Nephron progenitor cell (in vitro differentiated cells): ENCODE data around the gene NPPA.

Source experiments
- DNase-seq: peaks from one replicate; pipeline ENCODE4 v3.0.0; 2021
- H3K27ac Mint-ChIP-seq: 2 replicates; pipeline ENCODE4 v1.8.0; 2021; ENCODE audit warnings: mild to moderate bottlenecking, moderate library complexity, mixed read lengths
- H3K27me3 Mint-ChIP-seq: 2 replicates; pipeline ENCODE4 v1.8.0; 2021; ENCODE audit warnings: mild to moderate bottlenecking, low read depth, mixed read lengths; ENCODE audit not compliant: poor library complexity
- H3K36me3 Mint-ChIP-seq: 2 replicates; pipeline ENCODE4 v1.8.0; 2021; ENCODE audit warnings: low read depth, mixed read lengths
- H3K4me1 Mint-ChIP-seq: 2 replicates; pipeline ENCODE4 v1.8.0; 2021; ENCODE audit warnings: mixed read lengths
- H3K4me3 Mint-ChIP-seq: 2 replicates; pipeline ENCODE4 v1.8.0; 2021; ENCODE audit warnings: mild to moderate bottlenecking, moderate library complexity, mixed read lengths
- H3K9me3 Mint-ChIP-seq: 2 replicates; pipeline ENCODE4 v1.8.0; 2021; ENCODE audit warnings: mild to moderate bottlenecking, moderate library complexity, mixed read lengths
- TF ChIP-seq, protein P1 (sequence below): fragments of 200-600 bp; sonication (generic); IDR thresholded peaks from 2 replicates; pipeline ENCODE4 v1.5.0; 2021; ENCODE audit warnings: antibody characterized with exemption

The NPPA gene

DNA sequence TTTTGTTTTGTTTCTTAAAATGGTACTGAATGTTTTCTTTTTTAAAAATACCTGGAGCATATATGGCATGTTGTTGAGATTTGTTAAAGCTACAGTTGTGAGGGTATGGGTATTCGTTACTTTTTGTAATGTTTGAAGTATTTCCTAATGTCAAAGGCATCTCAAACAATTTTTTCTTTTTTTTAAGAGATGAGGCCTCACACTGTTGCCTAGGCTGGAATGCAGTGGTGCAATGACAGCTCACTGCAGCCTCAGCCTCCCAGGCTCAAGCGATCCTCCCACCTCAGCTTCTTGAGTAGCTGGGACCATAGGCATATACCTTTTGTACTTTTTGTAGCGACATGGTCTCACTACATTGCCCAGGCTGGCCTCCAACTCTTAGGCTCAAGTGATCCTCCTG, 25.5 kb downstream of the NPPA start:
- H3K27me3 Mint-ChIP-seq, result no peaks in the 10 kb centered on the region
- H3K9me3 Mint-ChIP-seq, result no peaks in the 10 kb centered on the region
- TF ChIP-seq, protein P1, sequence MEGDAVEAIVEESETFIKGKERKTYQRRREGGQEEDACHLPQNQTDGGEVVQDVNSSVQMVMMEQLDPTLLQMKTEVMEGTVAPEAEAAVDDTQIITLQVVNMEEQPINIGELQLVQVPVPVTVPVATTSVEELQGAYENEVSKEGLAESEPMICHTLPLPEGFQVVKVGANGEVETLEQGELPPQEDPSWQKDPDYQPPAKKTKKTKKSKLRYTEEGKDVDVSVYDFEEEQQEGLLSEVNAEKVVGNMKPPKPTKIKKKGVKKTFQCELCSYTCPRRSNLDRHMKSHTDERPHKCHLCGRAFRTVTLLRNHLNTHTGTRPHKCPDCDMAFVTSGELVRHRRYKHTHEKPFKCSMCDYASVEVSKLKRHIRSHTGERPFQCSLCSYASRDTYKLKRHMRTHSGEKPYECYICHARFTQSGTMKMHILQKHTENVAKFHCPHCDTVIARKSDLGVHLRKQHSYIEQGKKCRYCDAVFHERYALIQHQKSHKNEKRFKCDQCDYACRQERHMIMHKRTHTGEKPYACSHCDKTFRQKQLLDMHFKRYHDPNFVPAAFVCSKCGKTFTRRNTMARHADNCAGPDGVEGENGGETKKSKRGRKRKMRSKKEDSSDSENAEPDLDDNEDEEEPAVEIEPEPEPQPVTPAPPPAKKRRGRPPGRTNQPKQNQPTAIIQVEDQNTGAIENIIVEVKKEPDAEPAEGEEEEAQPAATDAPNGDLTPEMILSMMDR, result no peak
- H3K36me3 Mint-ChIP-seq, result peaks cover 46% of the 10 kb centered on the region
- no peak for DNase-seq
- H3K4me1 Mint-ChIP-seq, result no peaks in the 10 kb centered on the region
- no peak overlapping the region for H3K27ac Mint-ChIP-seq
- H3K4me3 Mint-ChIP-seq, result no peak overlapping the region

DNA sequence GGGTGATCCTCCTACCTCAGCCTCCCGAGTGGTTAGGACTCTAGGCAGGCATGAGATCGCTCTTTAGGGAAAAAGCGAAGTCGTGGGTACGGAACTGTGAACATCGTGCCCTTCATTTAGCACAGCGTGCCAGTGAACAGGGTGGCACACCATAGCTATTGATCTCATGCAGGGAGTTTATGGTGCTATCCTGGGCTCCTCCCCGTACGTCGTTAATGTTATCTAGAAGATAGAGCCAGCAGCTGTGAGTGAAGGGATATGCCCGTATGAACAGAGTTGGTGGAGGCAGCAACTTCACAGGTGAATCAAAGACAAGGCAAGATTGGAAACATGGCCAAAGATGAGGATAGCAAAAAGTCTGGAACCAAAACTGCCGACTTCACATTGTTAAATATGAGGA, 30.4 kb downstream of the NPPA start:
- Mint-ChIP-seq H3K4me3 (no peak overlapping the region), H3K36me3 (peaks cover 55% of the 10 kb centered on the region), H3K4me1 (no peaks in the 10 kb centered on the region), H3K27me3 (no peaks in the 10 kb centered on the region), H3K9me3 (no peaks in the 10 kb centered on the region), H3K27ac (no peak overlapping the region)
- TF ChIP-seq, protein P1, result no peak
- DNase-seq, result no peak

DNA sequence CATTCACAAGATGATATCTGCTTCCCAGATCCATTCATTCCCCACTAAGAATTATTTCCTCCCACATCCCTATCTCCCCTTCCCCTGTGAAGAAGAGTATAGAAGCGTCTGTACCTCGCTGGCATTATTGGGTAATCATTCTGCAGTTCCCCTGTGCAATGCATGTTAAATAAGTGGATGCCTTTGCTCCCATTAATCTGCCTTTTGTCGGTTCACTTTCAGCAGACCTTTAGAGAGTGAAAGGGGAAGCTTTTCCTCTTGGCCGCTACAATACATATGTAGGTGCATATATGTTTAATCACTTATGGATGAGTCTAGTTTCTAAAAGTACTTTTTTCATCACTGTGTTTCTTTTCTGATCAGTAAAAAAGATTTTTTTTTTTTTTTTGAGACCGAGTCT, 34.6 kb downstream of the NPPA start:
- TF ChIP-seq, protein P1, result no peak
- Mint-ChIP-seq H3K9me3 (no peaks in the 10 kb centered on the region), H3K27me3 (no peaks in the 10 kb centered on the region), H3K4me1 (peaks cover 14% of the 10 kb centered on the region), H3K27ac (no peak overlapping the region), H3K4me3 (no peak overlapping the region), H3K36me3 (peaks cover 62% of the 10 kb centered on the region)
- no peak for DNase-seq

DNA sequence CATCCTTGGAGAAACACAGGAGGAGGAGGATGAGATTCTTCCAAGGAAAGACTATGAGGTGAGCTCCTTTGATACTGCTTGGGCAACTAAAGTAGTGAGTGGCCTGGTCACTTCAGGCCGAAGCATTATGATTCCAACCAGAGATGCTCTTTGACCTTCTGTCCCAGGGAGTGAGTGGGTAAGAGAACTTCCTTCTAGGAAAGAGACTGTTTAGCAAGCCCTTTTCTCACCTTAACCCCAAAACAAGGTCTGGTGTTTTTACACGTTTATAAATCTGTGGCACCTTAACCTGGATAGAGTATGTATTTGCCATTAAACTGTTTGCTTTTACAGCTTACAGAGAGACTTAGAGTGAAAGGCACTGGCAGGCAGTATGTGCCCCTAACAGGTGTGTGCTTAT, 40.5 kb downstream of the NPPA start:
- Mint-ChIP-seq H3K27ac (peak overlapping the region; percentile 99), H3K4me3 (peak overlapping the region; percentile 98), H3K36me3 (peaks cover 35% of the 10 kb centered on the region), H3K4me1 (peaks cover 64% of the 10 kb centered on the region), H3K27me3 (no peaks in the 10 kb centered on the region), H3K9me3 (no peaks in the 10 kb centered on the region)
- DNase-seq, result no peak
- TF ChIP-seq, protein P1, result no peak

GRCh38 chr1:11806307-11806936, 41.2 kb downstream of the NPPA start:
- Mint-ChIP-seq H3K36me3 (peaks cover 28% of the 10 kb centered on the region), H3K27ac (peak overlapping the region; percentile 99), H3K4me3 (peak overlapping the region; percentile 98), H3K9me3 (no peaks in the 10 kb centered on the region), H3K27me3 (no peaks in the 10 kb centered on the region), H3K4me1 (peaks cover 71% of the 10 kb centered on the region)
- TF ChIP-seq, protein P1, result no peak
- no peak for DNase-seq
